Cardiac fibroblast (primary cell): ENCODE data around the gene HILPDA.
"Not testable (repeated sequence)": the region's sequence is repeated elsewhere in the genome, so short reads cannot be mapped to it uniquely, and the experiment has no call there.

ENCODE experiments used
- DNase-seq, 2 donors: peaks; one replicate each; pipeline versions ENCODE4 v3.0.0 to v3.0.0-alpha.2; 2010; ENCODE audit warnings: low read depth in 2 of 2
- H3K4me3 ChIP-seq, 2 donors: replicated peaks in 1 of 2; 1 replicate in 1 of 2; 2 replicates in 1 of 2; pipeline ENCODE4 v1.5.1; 2011; ENCODE audit warnings: low read depth in 2 of 2, low read length in 2 of 2, mild to moderate bottlenecking in 2 of 2, moderate library complexity in 1 of 2
- TF ChIP-seq, protein P1 (sequence below): IDR thresholded peaks from one replicate; pipeline ENCODE4 v1.5.1; 2011; ENCODE audit warnings: low read depth, mild to moderate bottlenecking, low read length, inconsistent platforms

HILPDA gene

DNA sequence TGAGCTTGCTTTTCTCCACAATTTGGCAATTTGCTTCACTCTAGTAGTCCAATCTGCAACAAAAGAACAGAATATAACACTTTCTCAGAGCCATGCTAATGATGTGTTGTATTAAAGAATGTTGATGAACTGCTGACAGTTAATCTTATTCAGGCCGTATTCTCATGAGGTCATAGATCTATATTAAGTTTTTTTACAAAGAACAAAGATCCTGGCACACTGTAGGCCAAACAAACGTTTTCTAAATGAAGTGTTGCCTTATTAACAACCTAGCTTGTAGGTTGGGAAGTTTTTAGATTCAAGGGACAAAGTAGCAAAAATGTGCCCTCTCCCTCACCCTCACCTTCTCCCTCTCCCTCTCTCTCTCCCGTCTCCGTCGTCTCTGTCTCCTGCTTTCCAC, 6.8 kb downstream of the HILPDA start:
- no peak overlapping the region for H3K4me3 ChIP-seq

DNA sequence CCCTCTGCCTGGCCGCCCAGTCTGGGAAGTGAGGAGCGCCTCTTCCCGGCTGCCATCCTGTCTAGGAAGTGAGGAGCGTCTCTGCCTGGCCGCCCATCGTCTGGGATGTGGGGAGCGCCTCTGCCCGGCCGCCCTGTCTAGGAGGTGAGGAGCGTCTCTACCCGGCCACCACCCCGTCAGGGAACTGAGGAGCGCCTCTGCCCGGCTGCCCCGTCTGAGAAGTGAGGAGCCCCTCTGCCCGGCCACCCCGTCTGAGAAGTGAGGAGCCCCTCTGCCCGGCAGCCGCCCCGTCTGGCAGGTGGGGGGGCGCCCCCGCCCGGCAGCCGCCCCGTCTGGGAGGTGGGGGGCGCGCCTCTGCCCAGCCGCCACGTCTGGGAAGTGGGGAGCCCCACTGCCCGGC, 7.7 kb downstream of the HILPDA start:
- DNase-seq = not testable (repeated sequence)

More for the DNA sequence above, 6.8 kb downstream of the HILPDA start:
- no peak for DNase-seq
- TF ChIP-seq, protein P1, sequence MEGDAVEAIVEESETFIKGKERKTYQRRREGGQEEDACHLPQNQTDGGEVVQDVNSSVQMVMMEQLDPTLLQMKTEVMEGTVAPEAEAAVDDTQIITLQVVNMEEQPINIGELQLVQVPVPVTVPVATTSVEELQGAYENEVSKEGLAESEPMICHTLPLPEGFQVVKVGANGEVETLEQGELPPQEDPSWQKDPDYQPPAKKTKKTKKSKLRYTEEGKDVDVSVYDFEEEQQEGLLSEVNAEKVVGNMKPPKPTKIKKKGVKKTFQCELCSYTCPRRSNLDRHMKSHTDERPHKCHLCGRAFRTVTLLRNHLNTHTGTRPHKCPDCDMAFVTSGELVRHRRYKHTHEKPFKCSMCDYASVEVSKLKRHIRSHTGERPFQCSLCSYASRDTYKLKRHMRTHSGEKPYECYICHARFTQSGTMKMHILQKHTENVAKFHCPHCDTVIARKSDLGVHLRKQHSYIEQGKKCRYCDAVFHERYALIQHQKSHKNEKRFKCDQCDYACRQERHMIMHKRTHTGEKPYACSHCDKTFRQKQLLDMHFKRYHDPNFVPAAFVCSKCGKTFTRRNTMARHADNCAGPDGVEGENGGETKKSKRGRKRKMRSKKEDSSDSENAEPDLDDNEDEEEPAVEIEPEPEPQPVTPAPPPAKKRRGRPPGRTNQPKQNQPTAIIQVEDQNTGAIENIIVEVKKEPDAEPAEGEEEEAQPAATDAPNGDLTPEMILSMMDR = no peak

DNA sequence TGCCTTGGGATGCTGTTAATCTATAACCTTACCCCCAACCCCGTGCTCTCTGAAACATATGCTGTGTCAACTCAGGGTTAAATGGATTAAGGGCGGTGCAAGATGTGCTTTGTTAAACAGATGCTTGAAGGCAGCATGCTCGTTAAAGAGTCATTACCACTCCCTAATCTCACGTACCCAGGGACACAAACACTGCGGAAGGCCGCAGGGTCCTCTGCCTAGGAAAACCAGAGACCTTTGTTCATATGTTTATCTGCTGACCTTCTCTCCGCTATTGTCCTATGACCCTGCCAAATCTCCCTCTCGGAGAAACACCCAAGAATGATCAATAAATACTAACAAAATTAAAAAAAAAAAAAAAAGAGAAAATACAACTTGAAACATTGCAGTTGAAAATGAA, 8.3 kb downstream of the HILPDA start:
- DNase-seq = not testable (repeated sequence)

More for the DNA sequence above, 7.7 kb downstream of the HILPDA start:
- not testable (repeated sequence) for H3K4me3 ChIP-seq

DNA sequence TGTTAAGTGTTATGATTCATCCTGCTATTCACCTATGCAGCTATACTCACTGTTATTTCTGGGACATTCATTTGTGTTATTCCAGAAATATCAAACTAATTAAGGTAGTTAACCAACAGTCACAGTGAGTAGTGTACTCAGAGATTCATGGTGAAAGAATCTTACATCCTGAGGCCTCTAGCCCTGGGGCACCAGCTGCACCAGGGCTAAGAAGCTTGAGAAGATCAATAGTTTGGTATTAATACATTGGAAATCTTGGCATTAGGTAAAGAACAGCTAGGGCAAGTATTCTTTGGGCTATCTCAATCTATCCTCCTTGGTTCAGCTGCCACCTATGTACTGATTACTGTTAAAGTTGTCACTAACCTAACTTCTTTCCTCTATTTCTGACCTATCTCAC, 11.2 kb downstream of the HILPDA start:
- DNase-seq, H3K4me3 ChIP-seq: not testable (repeated sequence)

More for the DNA sequence above, 8.3 kb downstream of the HILPDA start:
- not testable (repeated sequence) for H3K4me3 ChIP-seq

DNA sequence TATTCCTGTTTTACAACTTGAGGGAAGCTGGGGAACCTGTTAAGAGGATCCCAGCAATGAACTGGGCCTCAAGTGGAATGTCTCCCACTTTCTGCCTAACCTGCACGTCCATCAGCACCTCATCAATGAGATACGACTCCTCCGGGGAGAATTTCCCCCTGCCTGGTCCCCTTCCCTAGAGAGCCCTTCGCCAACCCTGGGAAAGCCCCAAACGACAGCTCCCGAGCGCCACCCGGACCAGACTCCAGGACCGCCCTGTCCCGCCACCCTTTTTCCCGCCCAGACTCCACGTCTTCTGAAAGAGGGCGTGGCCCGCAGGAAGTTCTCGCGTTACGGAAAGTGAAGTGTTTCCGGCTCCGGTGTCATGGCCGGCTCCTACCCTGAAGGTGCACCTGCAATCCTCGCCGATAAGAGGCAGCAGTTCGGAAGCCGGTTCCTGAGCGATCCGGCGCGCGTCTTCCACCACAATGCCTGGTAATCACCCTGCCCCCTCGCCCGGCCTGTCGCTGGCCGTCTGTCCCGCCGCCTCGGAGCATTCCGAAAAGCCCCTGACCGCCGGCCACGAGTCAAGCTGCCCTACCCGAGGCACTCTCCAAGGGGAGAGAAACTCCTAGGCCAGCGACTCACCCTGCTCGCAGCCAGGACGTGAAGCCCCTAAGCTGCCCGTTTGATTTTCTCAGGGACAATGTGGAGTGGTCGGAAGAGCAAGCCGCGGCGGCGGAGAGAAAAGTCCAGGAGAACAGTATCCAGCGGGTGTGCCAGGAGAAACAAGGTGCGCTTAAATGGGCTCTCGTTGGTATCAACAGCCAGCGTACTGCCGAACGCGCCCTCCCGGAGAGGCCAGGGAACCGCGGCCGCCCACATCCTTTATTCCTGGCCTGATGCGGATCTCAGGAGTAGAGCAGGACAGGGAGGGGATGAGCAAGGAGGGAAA, 21.0 kb downstream of the HILPDA start, which contains the start of gene METTL2B:
TSS of gene METTL2B (plus strand) at position 347 of the 934 bp plus-strand sequence. CDS start at position 365, 18 bp downstream.
- H3K4me3 ChIP-seq = peak within 1 kb of the TSS; percentile 78 to 83
- TF ChIP-seq, protein P1 = peak; percentile 33
- peak; percentile 87 to 94 for DNase-seq

DNA sequence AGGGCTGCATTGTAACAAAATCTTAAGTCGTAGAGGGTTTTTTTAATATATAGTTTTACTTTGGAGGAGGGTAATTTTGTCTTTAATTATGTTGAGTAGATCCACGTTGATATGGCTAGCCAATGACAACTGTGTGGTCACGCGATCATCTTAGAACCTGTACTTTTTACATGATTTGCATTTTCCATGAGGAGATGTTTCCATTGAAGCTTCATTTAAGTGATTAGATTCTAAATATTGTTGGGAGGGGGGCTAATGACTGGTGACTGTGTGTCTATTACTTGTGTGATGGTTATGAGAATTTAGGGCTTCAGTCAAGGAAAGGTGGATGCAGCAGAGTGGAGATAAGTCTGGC, 21.6 kb downstream of the HILPDA start:
- H3K4me3 ChIP-seq = peak overlapping the region; percentile 78 to 83
- DNase-seq = not testable (repeated sequence)

DNA sequence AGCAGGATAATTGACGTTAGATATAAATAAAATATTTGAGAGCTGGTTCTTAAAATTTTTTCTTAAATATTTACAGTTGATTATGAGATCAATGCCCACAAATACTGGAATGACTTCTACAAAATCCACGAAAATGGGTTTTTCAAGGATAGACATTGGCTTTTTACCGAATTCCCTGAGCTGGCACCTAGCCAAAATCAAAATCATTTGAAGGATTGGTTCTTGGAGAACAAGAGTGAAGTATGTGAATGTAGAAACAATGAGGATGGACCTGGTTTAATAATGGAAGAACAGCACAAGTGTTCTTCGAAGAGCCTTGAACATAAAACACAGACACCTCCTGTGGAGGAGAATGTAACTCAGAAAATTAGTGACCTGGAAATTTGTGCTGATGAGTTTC, 23.4 kb downstream of the HILPDA start:
- H3K4me3 ChIP-seq, DNase-seq: not testable (repeated sequence)

DNA sequence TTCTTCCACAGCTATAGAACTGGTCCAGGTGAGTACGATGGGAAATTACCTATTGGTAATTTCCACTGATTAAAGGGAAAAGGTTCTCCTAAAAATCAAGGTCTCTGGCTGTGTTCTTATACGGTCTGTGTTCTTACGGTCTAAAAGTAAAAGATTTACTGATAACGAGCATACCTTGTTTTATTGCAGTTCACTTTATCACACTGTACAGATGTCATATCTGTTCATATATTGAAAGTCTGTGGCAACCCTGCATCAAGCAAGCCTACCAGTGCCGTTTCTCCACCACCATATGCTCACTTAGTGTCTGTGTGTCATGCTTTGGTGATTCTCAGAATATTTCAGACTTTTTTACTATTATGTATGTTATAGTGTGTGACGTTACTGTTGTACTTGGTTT, 32.5 kb downstream of the HILPDA start:
- not testable (repeated sequence) for DNase-seq, H3K4me3 ChIP-seq

DNA sequence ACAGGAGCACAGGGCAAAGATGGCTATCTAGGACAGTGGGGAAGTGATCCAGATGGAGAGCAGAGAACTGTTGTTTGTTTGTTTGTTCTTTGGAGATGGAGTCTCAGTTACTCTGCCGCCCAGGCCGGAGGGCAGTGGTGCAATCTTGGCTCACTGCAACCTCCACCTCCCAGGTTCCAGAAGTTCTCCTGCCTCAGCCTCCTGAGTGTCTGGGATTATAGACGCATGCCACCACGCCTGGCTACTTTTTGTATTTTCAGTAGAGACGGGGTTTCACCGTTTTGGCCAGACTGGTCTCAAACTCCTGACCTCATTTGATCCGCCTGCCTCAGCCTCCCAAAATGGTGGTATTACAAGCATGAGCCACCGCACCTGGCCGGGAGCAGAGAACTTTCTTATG, 41.7 kb downstream of the HILPDA start:
- H3K4me3 ChIP-seq = no peak overlapping the region
- no peak for DNase-seq
- TF ChIP-seq, protein P1 = no peak

DNA sequence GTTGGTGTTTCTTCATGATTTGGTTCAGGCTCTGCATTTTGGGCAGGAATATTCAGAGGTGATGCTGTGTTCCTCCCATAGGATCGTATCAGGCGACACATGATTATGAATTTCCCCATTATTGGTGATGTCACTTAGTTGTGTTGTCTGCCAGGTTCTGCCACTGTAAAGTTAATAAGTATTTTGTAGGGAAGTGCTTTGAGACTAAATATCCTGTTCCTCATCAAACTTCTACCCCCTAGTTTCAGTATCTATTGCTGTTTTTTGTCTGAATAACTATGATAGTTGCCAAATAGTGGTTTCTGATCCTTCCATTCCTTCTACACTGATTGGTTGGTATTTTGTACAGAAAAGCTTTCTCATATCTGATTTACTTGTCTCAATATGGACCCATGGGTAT, 49.7 kb downstream of the HILPDA start:
- not testable (repeated sequence) for DNase-seq

DNA sequence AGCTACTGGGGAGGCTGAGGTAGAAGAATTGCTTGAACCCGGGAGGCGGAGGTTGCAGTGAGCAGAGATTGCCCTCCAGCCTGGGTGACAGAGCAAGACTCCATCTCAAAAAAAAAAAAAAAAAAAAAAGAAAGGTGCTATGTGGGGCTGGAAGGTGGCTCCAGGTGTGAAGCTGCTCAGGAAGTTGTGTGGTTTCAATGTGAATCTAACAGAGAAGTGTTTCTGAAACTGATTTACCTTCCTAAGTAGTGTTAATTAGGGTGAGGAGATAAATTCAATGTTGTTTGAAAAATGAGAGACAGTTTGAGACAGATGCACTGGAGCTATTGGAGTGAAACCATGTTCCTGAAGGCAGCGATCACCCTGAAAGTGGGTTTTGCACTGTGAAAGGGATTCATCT, 51.1 kb downstream of the HILPDA start:
- H3K4me3 ChIP-seq = not testable (repeated sequence)

More for the DNA sequence above, 49.7 kb downstream of the HILPDA start:
- H3K4me3 ChIP-seq = not testable (repeated sequence)

DNA sequence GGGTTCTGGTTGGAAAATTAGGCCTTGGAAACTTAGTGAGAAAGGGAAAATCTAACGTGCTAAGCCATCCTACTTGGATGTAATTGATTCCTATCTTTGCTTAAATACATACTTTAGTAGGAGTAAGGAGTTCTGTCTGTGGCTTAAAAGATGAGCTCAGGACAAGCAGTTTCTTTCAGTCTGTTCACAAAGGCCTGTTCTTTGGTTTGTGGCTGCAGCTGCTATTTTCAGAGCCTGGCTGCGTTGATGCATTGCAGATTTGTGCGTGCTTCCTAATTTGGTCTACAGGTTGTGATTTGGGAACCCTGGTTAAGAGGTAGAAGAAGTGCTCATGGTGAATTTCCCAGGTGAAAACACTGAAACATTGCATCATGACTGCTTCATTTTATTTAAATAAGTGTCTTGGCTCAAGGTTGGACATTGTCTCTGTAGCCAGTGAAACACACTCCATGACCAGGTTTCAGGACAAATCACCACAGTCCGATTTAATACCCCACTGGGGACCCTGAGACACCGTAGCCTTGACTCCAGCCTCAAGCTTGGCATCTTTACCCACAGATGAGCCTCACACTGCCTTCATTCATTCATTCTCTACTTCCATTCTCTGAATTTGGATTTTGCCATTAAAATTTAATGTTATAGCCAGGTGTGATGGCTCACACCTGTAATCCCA, 51.8 kb downstream of the HILPDA start:
- not testable (repeated sequence) for DNase-seq, H3K4me3 ChIP-seq

More for the DNA sequence above, 51.1 kb downstream of the HILPDA start:
- not testable (repeated sequence) for DNase-seq
